Osteoblast (primary cell): ENCODE measurements around the gene GPR15LG. TPM values are rescaled to one million over a fixed set of nuclear protein-coding genes. Genes with fewer than 3 reads are reported as not detected.

Experiments used
- DNase-seq: peaks from one replicate; pipeline ENCODE4 v3.0.0; 2011; ENCODE audit warnings: low spot score, mixed read lengths; ENCODE audit not compliant: insufficient read length; ENCODE audit errors: missing footprints
- H2AFZ ChIP-seq: 2 replicates; pipeline ENCODE4 v1.6.0; 2011; ENCODE audit warnings: mild to moderate bottlenecking, low read length
- H3K27ac ChIP-seq: 2 replicates; pipeline ENCODE4 v1.5.1; 2011; ENCODE audit warnings: mild to moderate bottlenecking, low read depth, low read length, moderate library complexity
- H3K27me3 ChIP-seq: 2 replicates; pipeline ENCODE4 v1.6.0; 2012; ENCODE audit warnings: mild to moderate bottlenecking, control low read depth, inconsistent platforms, low read length, moderate library complexity; ENCODE audit not compliant: insufficient read depth
- H3K36me3 ChIP-seq: 2 replicates; pipeline ENCODE4 v1.5.1; 2011; ENCODE audit warnings: mild to moderate bottlenecking, low read length, control low read depth, moderate library complexity; ENCODE audit not compliant: insufficient read depth
- H3K4me1 ChIP-seq: 2 replicates; pipeline ENCODE4 v1.5.1; 2011; ENCODE audit warnings: mild to moderate bottlenecking, low read length, control low read depth, moderate library complexity; ENCODE audit not compliant: insufficient read depth
- H3K4me2 ChIP-seq: 2 replicates; pipeline ENCODE4 v1.6.0; 2011; ENCODE audit warnings: mild to moderate bottlenecking, low read length; ENCODE audit not compliant: insufficient read depth
- H3K4me3 ChIP-seq: fragments of 200-600 bp; sonication (generic); 3 replicates; pipeline ENCODE4 v1.5.1; 2012; ENCODE audit warnings: mild to moderate bottlenecking, low read length, inconsistent platforms; ENCODE audit not compliant: insufficient read depth
- H3K79me2 ChIP-seq: 2 replicates; pipeline ENCODE4 v1.6.0; 2012; ENCODE audit warnings: mild to moderate bottlenecking, low read length, control low read depth, inconsistent platforms; ENCODE audit not compliant: insufficient read depth
- H3K9me3 ChIP-seq: 2 replicates; pipeline ENCODE4 v1.5.1; 2011; ENCODE audit warnings: low read depth, low read length, control low read depth
- H4K20me1 ChIP-seq: 2 replicates; pipeline ENCODE4 v1.6.0; 2012; ENCODE audit warnings: mild to moderate bottlenecking, low read length, control low read depth; ENCODE audit not compliant: insufficient read depth
- CTCF ChIP-seq: IDR thresholded peaks from 2 replicates; pipeline ENCODE4 v1.5.1; 2011; ENCODE audit warnings: mild to moderate bottlenecking, low read depth, low read length, moderate library complexity; ENCODE audit errors: extremely low read depth
- total RNA-seq: library from RNA; depleted of rRNA; stranded (reverse); fragments of >200 nt; gene quantifications from 2 replicates; pipeline ENCODE4 v1.2.3, GENCODE V29; 2012

The GPR15LG gene
- total RNA-seq, 1 donor = not detected

GRCh38 chr10:84232376-84232775 is 58.8 kb downstream of the GPR15LG start:
- Histone ChIP-seq H3K4me2 (no peak overlapping the region), H3K79me2 (no peaks in the 10 kb centered on the region), H3K4me3 (no peak overlapping the region), H3K36me3 (no peaks in the 10 kb centered on the region), H3K4me1 (no peaks in the 10 kb centered on the region), H3K27me3 (no peaks in the 10 kb centered on the region), H4K20me1 (no peaks in the 10 kb centered on the region), H3K27ac (no peak overlapping the region), H3K9me3 (no peaks in the 10 kb centered on the region), H2AFZ (no peak overlapping the region)
- no peak for TF ChIP-seq CTCF
- DNase-seq = no peak

- Histone ChIP-seq H3K27me3 (no peaks in the 10 kb centered on the region), H3K79me2 (no peaks in the 10 kb centered on the region), H3K4me3 (no peak overlapping the region), H3K27ac (no peak overlapping the region), H3K36me3 (no peaks in the 10 kb centered on the region), H3K4me2 (no peak overlapping the region), H3K4me1 (no peaks in the 10 kb centered on the region), H2AFZ (no peak overlapping the region), H3K9me3 (no peaks in the 10 kb centered on the region), H4K20me1 (no peaks in the 10 kb centered on the region)
- TF ChIP-seq CTCF = no peak
- DNase-seq = no peak
These were observed 60.3 kb downstream of the GPR15LG start for GRCh38 chr10:84233940-84234339.

GRCh38 chr10:84234479-84234878 is 60.9 kb downstream of the GPR15LG start:
- H3K4me1 ChIP-seq = no peaks in the 10 kb centered on the region
- TF ChIP-seq CTCF = no peak

More at GRCh38 chr10:84234479-84234878, 60.9 kb downstream of the GPR15LG start:
- no peaks in the 10 kb centered on the region for H4K20me1 ChIP-seq
- H3K4me3 ChIP-seq = no peak overlapping the region
- H3K27me3 ChIP-seq = no peaks in the 10 kb centered on the region
- no peak overlapping the region for H3K27ac ChIP-seq
- no peak overlapping the region for H2AFZ ChIP-seq
- no peak for DNase-seq
- no peaks in the 10 kb centered on the region for H3K36me3 ChIP-seq
- H3K79me2 ChIP-seq = no peaks in the 10 kb centered on the region
- no peak overlapping the region for H3K4me2 ChIP-seq
- H3K9me3 ChIP-seq = no peaks in the 10 kb centered on the region

Other genes starting within 250 kb of the GPR15LG start
- gene GHITM, start 34.3 kb upstream of the GPR15LG start, total RNA-seq = 177 and 189 TPM in 2 replicates
- under 0.01 TPM in 1 of 2 replicates, not detected in the other for gene CDHR1, start 20.7 kb downstream of the GPR15LG start, total RNA-seq
- not detected in 2 replicates for gene LRIT2, start 51.7 kb downstream of the GPR15LG start, total RNA-seq
- gene LRIT1, start 67.7 kb downstream of the GPR15LG start, total RNA-seq = not detected in 2 replicates
- gene RGR, start 71.3 kb downstream of the GPR15LG start, total RNA-seq = not detected in 2 replicates
- 56.0 and 58.3 TPM in 2 replicates for gene CCSER2, start 154.8 kb downstream of the GPR15LG start, total RNA-seq